Small intestine (tissue), 7 donors: ENCODE results near the gene FMN2. TPM values are rescaled to one million over a fixed set of nuclear protein-coding genes. Genes with fewer than 3 reads are reported as not detected.

Experiments
- DNase-seq, 2 donors: peaks; one replicate each; pipeline versions ENCODE4 v3.0.0 to v3.0.0-alpha.2; 2013
- FAIRE-seq: peaks from 2 replicates; lab custom pipeline; 2012; peaks lifted over from hg19 to GRCh38; lab: Jason Lieb, UNC
- H3K27ac ChIP-seq, 3 donors: one replicate each; pipeline ENCODE4 v1.5.1; 2013; ENCODE audit warnings: low read length in 2 of 3, mild to moderate bottlenecking in 2 of 3, control low read depth in 1 of 3, inconsistent platforms in 1 of 3, low read depth in 1 of 3, moderate library complexity in 1 of 3
- H3K27me3 ChIP-seq, 3 donors: one replicate each; pipeline ENCODE4 v1.6.1; 2013; ENCODE audit warnings: low read length in 3 of 3, inconsistent platforms in 1 of 3; ENCODE audit not compliant: control insufficient read depth in 3 of 3, insufficient read depth in 3 of 3
- H3K36me3 ChIP-seq, 3 donors: one replicate each; pipeline ENCODE4 v1.6.1; 2013; ENCODE audit warnings: low read length in 3 of 3, inconsistent platforms in 1 of 3, low read depth in 1 of 3, mild to moderate bottlenecking in 1 of 3, moderate library complexity in 1 of 3; ENCODE audit not compliant: control insufficient read depth in 3 of 3, insufficient read depth in 2 of 3
- H3K4me1 ChIP-seq, 3 donors: one replicate each; pipeline ENCODE4 v1.6.1; 2013; ENCODE audit warnings: low read length in 2 of 3, inconsistent platforms in 1 of 3, low read depth in 1 of 3, mild to moderate bottlenecking in 1 of 3, moderate library complexity in 1 of 3; ENCODE audit not compliant: control insufficient read depth in 3 of 3, insufficient read depth in 2 of 3
- H3K4me3 ChIP-seq, 3 donors: one replicate each; pipeline ENCODE4 v1.5.1; 2013; ENCODE audit warnings: low read length in 3 of 3, control low read depth in 1 of 3, inconsistent platforms in 1 of 3, low read depth in 1 of 3, mild to moderate bottlenecking in 1 of 3, moderate library complexity in 1 of 3
- H3K9me3 ChIP-seq, 2 donors: one replicate each; pipeline ENCODE4 v1.6.1; 2013; ENCODE audit warnings: low read depth in 1 of 2, low read length in 1 of 2; ENCODE audit not compliant: control insufficient read depth in 2 of 2, insufficient read depth in 1 of 2
- WGBS, 3 donors: extraction: QIAGEN DNeasy Blood & Tissue Kit; methylation state at CpG; one replicate each; pipeline ENCODE4 v1.1.7; 2013; 5-methylcytosine and 5-hydroxymethylcytosine counted together
- polyA plus RNA-seq, 4 donors: library from polyadenylated mRNA; stranded (reverse) in 3 of 4; unstranded in 1 of 4; fragments of 200-250 nt in 3 of 4; fragments of 120-200 nt in 1 of 4; gene quantifications; one replicate each; pipeline versions ENCODE4 v1.2.1 to v1.2.3, GENCODE V29; 2013
- donor health status: healthy with polysubstance abuse.
- donor health status: control.
- donor health status: control.
- donor health status: Bipolar disorder and iron deficiency.
- donor health status: healthy.

Gene FMN2
- polyA plus RNA-seq, 4 donors = 0.59 to 0.70 TPM; not detected in 2

DNA sequence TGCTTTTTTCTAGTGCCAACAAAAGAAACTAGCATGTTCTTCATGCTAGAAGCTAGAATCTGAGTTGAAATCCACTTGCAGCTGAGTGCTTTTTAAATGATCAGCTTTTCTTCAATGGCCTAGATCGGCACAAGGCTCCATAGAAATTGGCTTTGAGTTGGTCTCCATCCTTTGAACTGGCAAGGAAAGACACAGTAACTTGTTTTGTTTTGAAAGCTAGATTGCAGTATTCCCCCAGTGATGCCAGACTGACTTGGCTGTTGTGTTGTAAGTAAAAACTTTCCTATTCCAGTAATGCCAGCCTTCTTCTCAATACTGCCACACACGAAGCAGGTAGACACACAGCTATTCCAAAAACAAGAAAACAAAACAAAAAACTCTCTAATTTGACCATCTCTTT is 139.1 kb downstream of the FMN2 start:
- FAIRE-seq (no peak), DNase-seq (no peak)
- Histone ChIP-seq H3K4me3 (no peak overlapping the region), H3K27ac (no peak overlapping the region), H3K9me3 (no peaks in the 10 kb centered on the region), H3K4me1 (no peaks in the 10 kb centered on the region), H3K36me3 (no peaks in the 10 kb centered on the region), H3K27me3 (no peaks in the 10 kb centered on the region)
- WGBS, 3 donors = 69 to 74% (median 71%) methylated on average over 2 of the region's 2 CpGs

DNA sequence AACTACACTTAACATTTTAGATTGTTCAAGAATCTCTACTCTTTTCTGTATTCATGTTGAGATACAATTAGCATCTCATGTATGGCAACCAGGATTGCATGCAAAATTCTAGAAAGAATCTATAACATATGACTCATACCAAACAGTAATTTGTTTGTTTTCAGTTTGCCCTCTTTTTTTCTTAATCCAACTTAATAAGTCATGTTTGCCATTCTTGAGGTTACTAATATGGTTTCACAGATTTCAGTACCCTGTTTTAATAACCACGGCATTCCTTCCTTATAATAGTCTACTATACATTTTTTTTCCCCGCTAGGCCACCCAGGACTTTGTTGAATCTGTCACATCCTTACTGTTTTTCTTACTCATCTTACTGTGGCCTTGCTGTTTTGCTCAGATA is 140.8 kb downstream of the FMN2 start:
- Histone ChIP-seq H3K4me1 (no peaks in the 10 kb centered on the region), H3K4me3 (no peak overlapping the region), H3K9me3 (no peaks in the 10 kb centered on the region), H3K36me3 (no peaks in the 10 kb centered on the region), H3K27ac (no peak overlapping the region), H3K27me3 (no peaks in the 10 kb centered on the region)
- FAIRE-seq (no peak), DNase-seq (no peak)
- WGBS, 3 donors = 82 to 92% (median 87%) methylated on average over 2 of the region's 2 CpGs

DNA sequence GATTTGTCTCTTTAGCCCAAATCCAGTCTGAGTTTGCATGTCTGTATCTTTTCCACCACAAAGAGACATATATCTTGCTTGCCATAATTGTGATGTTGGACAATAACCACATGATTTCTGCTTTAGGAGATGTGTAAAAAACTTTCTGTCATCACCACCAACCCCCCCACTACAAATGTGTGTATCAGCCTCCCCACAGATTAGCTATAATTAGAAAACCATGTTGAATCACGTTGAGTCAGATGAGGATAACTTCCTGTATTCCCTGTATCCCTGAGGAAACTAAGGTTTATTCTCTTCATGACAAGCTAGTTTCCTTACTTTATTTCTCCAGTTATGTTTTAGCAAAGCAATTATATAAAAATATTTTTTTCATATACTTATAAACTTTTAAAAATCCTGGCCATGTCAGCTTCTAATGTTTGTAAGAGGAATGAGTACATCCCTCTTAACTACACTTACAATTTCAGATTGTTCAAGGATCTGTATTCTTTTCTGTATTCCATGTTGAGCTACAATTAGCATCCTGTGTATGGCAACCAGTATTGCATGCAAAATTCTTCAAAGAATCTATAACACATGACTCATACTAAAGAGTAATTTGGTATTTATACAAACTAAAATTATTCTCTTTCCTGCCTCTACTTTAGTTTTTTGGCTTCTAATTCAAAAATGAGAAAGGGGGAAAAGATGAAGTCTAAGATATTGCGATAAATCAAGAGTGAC is 143.0 kb downstream of the FMN2 start:
- Histone ChIP-seq H3K36me3 (no peaks in the 10 kb centered on the region), H3K27ac (no peak overlapping the region), H3K27me3 (no peaks in the 10 kb centered on the region), H3K4me1 (no peaks in the 10 kb centered on the region), H3K9me3 (no peaks in the 10 kb centered on the region), H3K4me3 (no peak overlapping the region)
- FAIRE-seq (no peak), DNase-seq (no peak)
- whole genome bisulfite sequencing, 3 donors = 68 to 73% (median 68%) methylated on average over 2 of the region's 2 CpGs

DNA sequence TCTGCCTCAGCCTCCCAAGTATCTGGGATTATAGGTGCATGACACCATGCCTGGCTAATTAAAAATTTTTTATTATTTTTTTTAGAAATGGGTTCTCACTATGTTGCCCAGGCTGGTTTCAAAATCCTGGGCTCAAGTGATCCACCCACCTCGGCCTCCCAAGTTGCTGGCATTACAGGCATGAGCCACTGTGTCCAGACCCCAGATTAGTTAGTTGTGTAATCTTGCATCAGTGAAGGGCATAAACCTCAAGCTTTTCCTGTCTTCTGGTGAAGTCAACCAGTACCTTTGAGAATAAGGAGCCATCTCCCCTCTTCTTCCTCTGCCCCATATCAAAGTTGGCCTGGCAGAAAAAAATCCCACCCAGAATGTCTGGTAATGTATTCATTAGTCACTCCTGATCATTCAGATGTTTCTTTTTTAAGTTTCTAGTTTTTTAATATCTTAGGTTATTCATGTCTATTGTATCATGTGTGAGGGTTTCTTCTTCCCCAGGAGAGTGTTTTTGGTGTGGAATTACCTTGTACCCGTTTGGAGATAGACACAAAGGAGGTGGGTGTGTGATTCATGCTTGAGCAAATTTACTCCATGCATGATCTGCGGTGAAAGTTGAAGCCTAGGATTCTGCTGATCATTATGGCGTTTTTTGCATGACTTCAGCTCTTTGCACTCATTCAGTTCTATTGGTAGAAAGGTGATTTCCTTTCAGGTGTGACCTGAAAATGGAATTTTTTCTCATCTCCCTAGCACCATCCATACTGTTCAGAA is 144.0 kb downstream of the FMN2 start:
- no peak for DNase-seq
- Histone ChIP-seq H3K4me3 (no peak overlapping the region), H3K9me3 (no peaks in the 10 kb centered on the region), H3K4me1 (no peaks in the 10 kb centered on the region), H3K36me3 (no peaks in the 10 kb centered on the region), H3K27ac (no peak overlapping the region), H3K27me3 (no peaks in the 10 kb centered on the region)
- 78 to 81% (median 79%) methylated on average over 4 of the region's 4 CpGs for WGBS, 3 donors
- no peak for FAIRE-seq

DNA sequence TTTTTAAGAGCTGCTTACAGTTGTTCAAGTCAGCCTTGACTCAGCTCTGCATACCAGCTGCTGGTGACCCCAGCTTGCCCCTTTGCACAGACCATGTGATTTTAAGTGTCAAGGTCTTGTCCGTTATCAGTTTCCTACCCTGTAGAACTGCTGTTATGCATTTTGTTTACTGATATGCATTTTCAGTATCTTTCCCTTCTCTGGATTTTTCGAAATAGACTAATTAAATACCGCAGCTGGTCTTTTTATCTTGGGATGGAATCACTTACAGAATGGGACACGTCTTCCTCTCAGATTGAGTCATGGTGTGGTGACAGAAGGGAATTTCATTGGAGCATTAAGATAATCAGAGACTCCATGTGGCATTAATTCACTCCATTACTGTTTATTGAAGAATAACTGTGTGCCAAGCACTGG is 145.6 kb downstream of the FMN2 start:
- FAIRE-seq (no peak), DNase-seq (no peak)
- H3K36me3 ChIP-seq = no peaks in the 10 kb centered on the region
- H3K9me3 ChIP-seq = no peaks in the 10 kb centered on the region
- 43 to 59% (median 57%) methylated on average over 4 of the region's 4 CpGs for WGBS, 3 donors
- H3K4me3 ChIP-seq = no peak overlapping the region
- H3K4me1 ChIP-seq = no peaks in the 10 kb centered on the region
- H3K27me3 ChIP-seq = no peaks in the 10 kb centered on the region
- H3K27ac ChIP-seq = no peak overlapping the region

DNA sequence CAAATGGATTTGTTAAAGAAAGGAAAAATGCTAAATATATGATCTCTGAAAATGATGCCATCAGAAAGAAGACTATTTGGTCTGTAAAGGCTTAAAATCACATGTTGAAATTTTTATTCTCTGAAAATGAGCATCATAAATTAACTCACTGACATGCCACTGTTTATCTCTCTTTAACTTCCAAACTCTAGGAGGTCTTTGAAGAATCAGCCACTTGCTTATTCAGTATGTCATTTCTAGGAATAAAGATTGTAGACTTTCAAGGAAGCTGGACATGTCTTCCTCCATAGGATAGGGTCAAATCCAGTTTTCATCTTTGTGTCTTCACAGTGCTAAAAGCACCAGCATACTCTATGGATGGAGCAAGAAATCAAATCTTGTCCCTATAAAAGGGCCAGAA is 147.6 kb downstream of the FMN2 start:
- Histone ChIP-seq H3K4me1 (no peaks in the 10 kb centered on the region), H3K27ac (no peak overlapping the region), H3K27me3 (no peaks in the 10 kb centered on the region), H3K4me3 (no peak overlapping the region), H3K36me3 (no peaks in the 10 kb centered on the region), H3K9me3 (no peaks in the 10 kb centered on the region)
- FAIRE-seq (no peak), DNase-seq (no peak)

DNA sequence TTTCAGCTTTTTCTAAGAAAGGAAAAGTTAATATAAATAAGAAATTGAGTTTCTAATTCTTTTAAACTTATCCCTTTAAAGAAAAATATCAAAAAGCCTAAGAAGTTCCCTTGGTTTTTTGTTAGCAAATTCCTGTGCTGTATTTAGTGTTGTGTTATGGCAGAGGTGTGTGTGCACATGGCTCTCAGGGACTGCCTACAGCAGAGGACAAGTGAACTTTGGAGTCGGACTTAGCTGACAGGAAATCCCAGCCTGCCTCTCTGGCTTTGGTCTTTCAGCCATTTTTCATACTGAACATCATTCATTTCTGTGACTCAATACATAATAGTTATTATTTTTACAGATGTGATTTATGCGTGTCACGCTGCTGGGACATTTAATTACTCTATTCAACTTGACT is 149.6 kb downstream of the FMN2 start:
- Histone ChIP-seq H3K4me1 (no peaks in the 10 kb centered on the region), H3K36me3 (no peaks in the 10 kb centered on the region), H3K4me3 (no peak overlapping the region), H3K27ac (no peak overlapping the region), H3K27me3 (no peaks in the 10 kb centered on the region), H3K9me3 (no peaks in the 10 kb centered on the region)
- WGBS, 3 donors = 67 to 82% (median 80%) methylated on average over 3 of the region's 3 CpGs
- no peak for FAIRE-seq
- DNase-seq = no peak

DNA sequence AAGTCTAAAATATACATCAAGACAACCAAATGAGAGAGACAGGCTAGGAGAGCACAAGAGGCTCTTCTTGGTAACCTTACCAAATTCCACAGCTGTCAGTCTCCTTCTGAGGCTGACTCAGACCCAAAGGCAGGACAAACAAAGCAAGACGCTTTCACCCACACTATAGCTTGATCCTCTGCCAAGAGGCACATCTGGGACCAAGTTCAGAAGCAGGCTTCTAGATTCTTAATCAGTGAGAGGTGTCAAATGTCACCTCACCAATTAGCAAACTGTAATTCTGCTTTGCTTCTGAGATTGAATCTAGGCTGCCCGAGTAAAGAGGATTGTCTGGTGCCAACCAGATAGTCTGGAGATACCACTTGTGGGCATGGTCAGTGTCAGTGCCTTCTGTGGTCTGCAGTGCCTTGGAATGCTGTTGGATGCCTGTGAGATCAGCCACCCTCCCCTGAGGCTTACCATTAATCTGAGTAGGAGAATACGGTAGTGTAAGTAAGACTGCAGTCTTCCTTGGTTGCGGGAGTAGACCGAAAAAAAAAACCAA is 151.0 kb downstream of the FMN2 start:
- WGBS, 3 donors = 56 to 72% (median 70%) methylated on average over 5 of the region's 5 CpGs
- Histone ChIP-seq H3K27ac (no peak overlapping the region), H3K4me1 (no peaks in the 10 kb centered on the region), H3K27me3 (no peaks in the 10 kb centered on the region), H3K36me3 (no peaks in the 10 kb centered on the region), H3K4me3 (no peak overlapping the region), H3K9me3 (no peaks in the 10 kb centered on the region)
- FAIRE-seq (no peak), DNase-seq (no peak)
